Measurements from ENCODE around the gene SLC10A7.

SLC10A7 gene

DNA sequence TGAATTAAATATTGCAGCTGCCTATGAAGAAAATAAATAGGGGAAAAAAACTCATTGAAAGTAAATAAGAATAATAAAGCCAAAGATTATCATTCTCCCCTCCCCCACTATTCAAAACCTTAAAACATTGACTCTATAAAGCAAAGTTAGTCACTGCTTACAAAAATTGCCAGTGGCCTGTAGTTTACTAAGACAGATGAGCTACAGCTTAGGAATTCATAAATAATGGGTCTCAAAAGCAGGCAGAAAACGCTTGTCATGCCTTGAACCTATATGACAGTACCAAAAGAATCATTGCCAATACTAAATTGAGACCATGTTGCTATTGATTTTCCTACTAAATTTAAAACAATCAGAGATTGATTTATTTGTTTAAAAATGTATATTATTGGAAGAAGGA, 78.9 kb downstream of the SLC10A7 start:
- TF ChIP-seq, protein P1, sequence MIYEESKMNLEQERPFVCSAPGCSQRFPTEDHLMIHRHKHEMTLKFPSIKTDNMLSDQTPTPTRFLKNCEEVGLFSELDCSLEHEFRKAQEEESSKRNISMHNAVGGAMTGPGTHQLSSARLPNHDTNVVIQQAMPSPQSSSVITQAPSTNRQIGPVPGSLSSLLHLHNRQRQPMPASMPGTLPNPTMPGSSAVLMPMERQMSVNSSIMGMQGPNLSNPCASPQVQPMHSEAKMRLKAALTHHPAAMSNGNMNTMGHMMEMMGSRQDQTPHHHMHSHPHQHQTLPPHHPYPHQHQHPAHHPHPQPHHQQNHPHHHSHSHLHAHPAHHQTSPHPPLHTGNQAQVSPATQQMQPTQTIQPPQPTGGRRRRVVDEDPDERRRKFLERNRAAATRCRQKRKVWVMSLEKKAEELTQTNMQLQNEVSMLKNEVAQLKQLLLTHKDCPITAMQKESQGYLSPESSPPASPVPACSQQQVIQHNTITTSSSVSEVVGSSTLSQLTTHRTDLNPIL (CRISPR knock-in tag; IDR thresholded peaks at IDR 0.05; ENCODE audit: low read depth) = no peak
- TF ChIP-seq TOX (CRISPR knock-in tag; IDR thresholded peaks at IDR 0.05; ENCODE audit: borderline replicate concordance) (no peak), ZFP30 (CRISPR knock-in tag; IDR thresholded peaks at IDR 0.05) (no peak), BACH2 (CRISPR knock-in tag; IDR thresholded peaks at IDR 0.05; ENCODE audit: borderline replicate concordance) (no peak), ZFP3 (CRISPR knock-in tag; IDR thresholded peaks at IDR 0.05) (no peak)
- ATAC-seq = peak; percentile 72

DNA sequence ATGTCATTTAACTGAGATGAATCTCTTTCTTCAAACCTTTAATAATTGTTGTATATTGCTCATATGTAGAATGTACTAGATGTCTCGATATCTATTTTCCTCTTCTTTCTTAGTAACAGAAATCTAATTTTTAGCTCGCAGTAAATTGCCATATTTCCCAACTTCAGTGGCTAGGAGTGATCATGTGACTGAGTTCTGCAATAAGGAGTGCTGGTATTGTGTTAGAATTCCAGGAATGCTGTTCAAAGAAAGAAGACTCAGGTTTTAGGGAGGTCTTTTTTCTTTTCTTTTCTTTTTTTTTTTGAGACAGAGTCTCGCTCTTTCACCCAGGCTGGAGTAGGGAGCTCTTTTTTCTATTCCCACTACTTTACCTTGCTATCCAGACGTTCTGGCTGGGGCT, 81.7 kb downstream of the SLC10A7 start:
- no peak for TF ChIP-seq RARB (CRISPR knock-in tag; IDR thresholded peaks at IDR 0.05)
- no peak for TF ChIP-seq CSDC2 (CRISPR knock-in tag; IDR thresholded peaks at IDR 0.05)
- TF ChIP-seq OSR1 (CRISPR knock-in tag; IDR thresholded peaks at IDR 0.05) = no peak
- TF ChIP-seq BACH2 (CRISPR knock-in tag; IDR thresholded peaks at IDR 0.05; ENCODE audit: borderline replicate concordance) = no peak
- TF ChIP-seq ZNF565 (CRISPR knock-in tag; conservative IDR thresholded peaks at IDR 0.05; ENCODE audit: low read depth) = no peak
- no peak for TF ChIP-seq GLIS3 (CRISPR knock-in tag; IDR thresholded peaks at IDR 0.05)
- no peak for TF ChIP-seq ZFP30 (CRISPR knock-in tag; IDR thresholded peaks at IDR 0.05)
- TF ChIP-seq, protein P2, sequence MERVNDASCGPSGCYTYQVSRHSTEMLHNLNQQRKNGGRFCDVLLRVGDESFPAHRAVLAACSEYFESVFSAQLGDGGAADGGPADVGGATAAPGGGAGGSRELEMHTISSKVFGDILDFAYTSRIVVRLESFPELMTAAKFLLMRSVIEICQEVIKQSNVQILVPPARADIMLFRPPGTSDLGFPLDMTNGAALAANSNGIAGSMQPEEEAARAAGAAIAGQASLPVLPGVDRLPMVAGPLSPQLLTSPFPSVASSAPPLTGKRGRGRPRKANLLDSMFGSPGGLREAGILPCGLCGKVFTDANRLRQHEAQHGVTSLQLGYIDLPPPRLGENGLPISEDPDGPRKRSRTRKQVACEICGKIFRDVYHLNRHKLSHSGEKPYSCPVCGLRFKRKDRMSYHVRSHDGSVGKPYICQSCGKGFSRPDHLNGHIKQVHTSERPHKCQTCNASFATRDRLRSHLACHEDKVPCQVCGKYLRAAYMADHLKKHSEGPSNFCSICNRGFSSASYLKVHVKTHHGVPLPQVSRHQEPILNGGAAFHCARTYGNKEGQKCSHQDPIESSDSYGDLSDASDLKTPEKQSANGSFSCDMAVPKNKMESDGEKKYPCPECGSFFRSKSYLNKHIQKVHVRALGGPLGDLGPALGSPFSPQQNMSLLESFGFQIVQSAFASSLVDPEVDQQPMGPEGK (CRISPR knock-in tag; IDR thresholded peaks at IDR 0.05; ENCODE audit: borderline replicate concordance) = no peak
- TF ChIP-seq, protein P3, sequence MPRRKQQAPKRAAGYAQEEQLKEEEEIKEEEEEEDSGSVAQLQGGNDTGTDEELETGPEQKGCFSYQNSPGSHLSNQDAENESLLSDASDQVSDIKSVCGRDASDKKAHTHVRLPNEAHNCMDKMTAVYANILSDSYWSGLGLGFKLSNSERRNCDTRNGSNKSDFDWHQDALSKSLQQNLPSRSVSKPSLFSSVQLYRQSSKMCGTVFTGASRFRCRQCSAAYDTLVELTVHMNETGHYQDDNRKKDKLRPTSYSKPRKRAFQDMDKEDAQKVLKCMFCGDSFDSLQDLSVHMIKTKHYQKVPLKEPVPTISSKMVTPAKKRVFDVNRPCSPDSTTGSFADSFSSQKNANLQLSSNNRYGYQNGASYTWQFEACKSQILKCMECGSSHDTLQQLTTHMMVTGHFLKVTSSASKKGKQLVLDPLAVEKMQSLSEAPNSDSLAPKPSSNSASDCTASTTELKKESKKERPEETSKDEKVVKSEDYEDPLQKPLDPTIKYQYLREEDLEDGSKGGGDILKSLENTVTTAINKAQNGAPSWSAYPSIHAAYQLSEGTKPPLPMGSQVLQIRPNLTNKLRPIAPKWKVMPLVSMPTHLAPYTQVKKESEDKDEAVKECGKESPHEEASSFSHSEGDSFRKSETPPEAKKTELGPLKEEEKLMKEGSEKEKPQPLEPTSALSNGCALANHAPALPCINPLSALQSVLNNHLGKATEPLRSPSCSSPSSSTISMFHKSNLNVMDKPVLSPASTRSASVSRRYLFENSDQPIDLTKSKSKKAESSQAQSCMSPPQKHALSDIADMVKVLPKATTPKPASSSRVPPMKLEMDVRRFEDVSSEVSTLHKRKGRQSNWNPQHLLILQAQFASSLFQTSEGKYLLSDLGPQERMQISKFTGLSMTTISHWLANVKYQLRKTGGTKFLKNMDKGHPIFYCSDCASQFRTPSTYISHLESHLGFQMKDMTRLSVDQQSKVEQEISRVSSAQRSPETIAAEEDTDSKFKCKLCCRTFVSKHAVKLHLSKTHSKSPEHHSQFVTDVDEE (CRISPR knock-in tag; IDR thresholded peaks at IDR 0.05) = no peak
- no peak for TF ChIP-seq ARNTL (CRISPR knock-in tag; IDR thresholded peaks at IDR 0.05; ENCODE audit: borderline replicate concordance, low read depth)
- no peak for TF ChIP-seq TCF4 (CRISPR knock-in tag; IDR thresholded peaks at IDR 0.05; ENCODE audit: borderline replicate concordance)
- TF ChIP-seq, protein P1 (CRISPR knock-in tag; IDR thresholded peaks at IDR 0.05; ENCODE audit: low read depth) = no peak
- no peak for TF ChIP-seq PPARA (CRISPR knock-in tag; IDR thresholded peaks at IDR 0.05; ENCODE audit: borderline replicate concordance)
- TF ChIP-seq, protein P4, sequence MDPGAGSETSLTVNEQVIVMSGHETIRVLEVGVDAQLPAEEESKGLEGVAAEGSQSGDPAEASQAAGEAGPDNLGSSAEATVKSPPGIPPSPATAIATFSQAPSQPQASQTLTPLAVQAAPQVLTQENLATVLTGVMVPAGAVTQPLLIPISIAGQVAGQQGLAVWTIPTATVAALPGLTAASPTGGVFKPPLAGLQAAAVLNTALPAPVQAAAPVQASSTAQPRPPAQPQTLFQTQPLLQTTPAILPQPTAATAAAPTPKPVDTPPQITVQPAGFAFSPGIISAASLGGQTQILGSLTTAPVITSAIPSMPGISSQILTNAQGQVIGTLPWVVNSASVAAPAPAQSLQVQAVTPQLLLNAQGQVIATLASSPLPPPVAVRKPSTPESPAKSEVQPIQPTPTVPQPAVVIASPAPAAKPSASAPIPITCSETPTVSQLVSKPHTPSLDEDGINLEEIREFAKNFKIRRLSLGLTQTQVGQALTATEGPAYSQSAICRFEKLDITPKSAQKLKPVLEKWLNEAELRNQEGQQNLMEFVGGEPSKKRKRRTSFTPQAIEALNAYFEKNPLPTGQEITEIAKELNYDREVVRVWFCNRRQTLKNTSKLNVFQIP (CRISPR knock-in tag; IDR thresholded peaks at IDR 0.05; ENCODE audit: borderline replicate concordance, low read depth) = no peak
- TF ChIP-seq ZC3H10 (CRISPR knock-in tag; IDR thresholded peaks at IDR 0.05) = no peak
- no peak for TF ChIP-seq ZNF70 (CRISPR knock-in tag; IDR thresholded peaks at IDR 0.05)
- no peak for ATAC-seq

DNA sequence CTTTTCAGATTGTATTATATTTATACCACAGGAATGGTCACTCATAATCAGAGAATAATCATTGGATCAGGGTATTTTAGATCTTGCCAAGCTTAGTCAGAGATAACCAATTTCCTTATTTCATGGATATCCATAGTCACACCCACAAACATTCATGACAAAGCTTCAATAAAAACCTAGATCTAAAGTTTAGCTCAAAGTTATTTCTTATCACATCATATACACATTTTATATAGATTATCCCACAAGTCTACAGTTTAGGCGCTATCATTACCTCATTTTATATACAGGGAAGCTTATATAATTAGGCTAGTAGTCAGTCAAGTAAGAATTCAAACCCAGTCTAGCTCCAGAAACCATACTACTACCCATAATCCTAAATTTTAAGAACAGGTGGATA, 82.3 kb downstream of the SLC10A7 start:
- no peak for ATAC-seq
- TF ChIP-seq SNAI2 (CRISPR knock-in tag; IDR thresholded peaks at IDR 0.05) (no peak), ESRRG (CRISPR knock-in tag; IDR thresholded peaks at IDR 0.05) (no peak)
- TF ChIP-seq, protein P5, sequence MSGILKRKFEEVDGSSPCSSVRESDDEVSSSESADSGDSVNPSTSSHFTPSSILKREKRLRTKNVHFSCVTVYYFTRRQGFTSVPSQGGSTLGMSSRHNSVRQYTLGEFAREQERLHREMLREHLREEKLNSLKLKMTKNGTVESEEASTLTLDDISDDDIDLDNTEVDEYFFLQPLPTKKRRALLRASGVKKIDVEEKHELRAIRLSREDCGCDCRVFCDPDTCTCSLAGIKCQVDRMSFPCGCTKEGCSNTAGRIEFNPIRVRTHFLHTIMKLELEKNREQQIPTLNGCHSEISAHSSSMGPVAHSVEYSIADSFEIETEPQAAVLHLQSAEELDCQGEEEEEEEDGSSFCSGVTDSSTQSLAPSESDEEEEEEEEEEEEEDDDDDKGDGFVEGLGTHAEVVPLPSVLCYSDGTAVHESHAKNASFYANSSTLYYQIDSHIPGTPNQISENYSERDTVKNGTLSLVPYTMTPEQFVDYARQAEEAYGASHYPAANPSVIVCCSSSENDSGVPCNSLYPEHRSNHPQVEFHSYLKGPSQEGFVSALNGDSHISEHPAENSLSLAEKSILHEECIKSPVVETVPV (CRISPR knock-in tag; IDR thresholded peaks at IDR 0.05) = no peak
